GM23248 (cell line): ENCODE data around the gene RPL10A. TPM values are rescaled to one million over a fixed set of nuclear protein-coding genes. Genes with fewer than 3 reads are reported as not detected.
"Not testable (repeated sequence)": the region's sequence is repeated elsewhere in the genome, so short reads cannot be mapped to it uniquely, and the experiment has no call there.

ENCODE experiments used
- DNase-seq: peaks from one replicate; pipeline ENCODE4 v3.0.0-alpha.2; 2015
- H2AFZ ChIP-seq: fragments of 200-600 bp; sonication (generic); 2 replicates; pipeline ENCODE4 v1.6.1; 2016; ENCODE audit warnings: antibody characterized with exemption
- H3F3A ChIP-seq: fragments of 200-600 bp; sonication (generic); 2 replicates; pipeline ENCODE4 v1.6.1; 2016; ENCODE audit warnings: mild to moderate bottlenecking, antibody characterized with exemption, mixed run types; ENCODE audit not compliant: insufficient read depth
- H3K27ac ChIP-seq: fragments of 200-600 bp; sonication (generic); 2 replicates; pipeline ENCODE4 v1.5.1; 2016; ENCODE audit warnings: mild to moderate bottlenecking
- H3K27me3 ChIP-seq: fragments of 200-600 bp; sonication (generic); replicated peaks from 2 replicates; pipeline ENCODE4 v1.6.1; 2016; ENCODE audit warnings: mild to moderate bottlenecking; ENCODE audit not compliant: insufficient read depth
- H3K36me3 ChIP-seq: fragments of 200-600 bp; sonication (generic); 2 replicates; pipeline ENCODE4 v1.6.1; 2016; ENCODE audit warnings: low read depth, mild to moderate bottlenecking
- H3K4me1 ChIP-seq: fragments of 200-600 bp; sonication (generic); 2 replicates; pipeline ENCODE4 v1.6.1; 2016; ENCODE audit warnings: mild to moderate bottlenecking; ENCODE audit not compliant: insufficient read depth
- H3K4me2 ChIP-seq: fragments of 200-600 bp; sonication (generic); one replicate; pipeline ENCODE4 v1.6.1; 2016; ENCODE audit warnings: mild to moderate bottlenecking; ENCODE audit not compliant: unreplicated experiment
- H3K4me3 ChIP-seq: fragments of 200-600 bp; sonication (generic); 2 replicates; pipeline ENCODE4 v1.5.1; 2016; ENCODE audit warnings: mild to moderate bottlenecking
- H3K79me2 ChIP-seq: fragments of 200-600 bp; sonication (generic); 2 replicates; pipeline ENCODE4 v1.6.1; 2016; ENCODE audit warnings: mild to moderate bottlenecking; ENCODE audit not compliant: insufficient read depth
- H3K9ac ChIP-seq: fragments of 200-600 bp; sonication (generic); 2 replicates; pipeline ENCODE4 v1.6.1; 2016; ENCODE audit warnings: mild to moderate bottlenecking
- H3K9me2 ChIP-seq: fragments of 200-600 bp; sonication (generic); 2 replicates; pipeline ENCODE4 v1.6.1; 2016; ENCODE audit warnings: mixed run types, mild to moderate bottlenecking, moderate library complexity; ENCODE audit not compliant: insufficient read depth
- H3K9me3 ChIP-seq: fragments of 200-600 bp; sonication (generic); one replicate; pipeline ENCODE4 v1.6.1; 2017; ENCODE audit warnings: low read depth
- H4K20me1 ChIP-seq: fragments of 200-600 bp; sonication (generic); 2 replicates; pipeline ENCODE4 v1.6.0; 2016; ENCODE audit not compliant: insufficient read depth
- EZH2 ChIP-seq: fragments of 200-600 bp; sonication (generic); IDR thresholded peaks from 2 replicates; pipeline ENCODE4 v1.6.1; 2018; ENCODE audit warnings: antibody characterized with exemption, mild to moderate bottlenecking; ENCODE audit not compliant: insufficient read depth, poor library complexity, severe bottlenecking
- EZH2phosphoT487 ChIP-seq: fragments of 200-600 bp; sonication (generic); IDR thresholded peaks from 2 replicates; pipeline ENCODE4 v1.6.1; 2018; ENCODE audit warnings: antibody characterized with exemption, moderate library complexity, mild to moderate bottlenecking, low read depth; ENCODE audit not compliant: insufficient read depth
- WGBS, 2 experiments: methylation state at CpG; one replicate each; pipeline ENCODE4 v1.1.6; 2015 to 2017; ENCODE audit warnings: low lambda C conversion rate in 2 of 2, low coverage in 1 of 2; ENCODE audit errors: missing lambda C conversion rate in 2 of 2; 5-methylcytosine and 5-hydroxymethylcytosine counted together
- in situ Hi-C: fragments of 300-500 bp; cut with MboI; formaldehyde crosslinking; loops from 2 replicates; pipeline ENCODE4 v1.15.0; 2020
- polyA plus RNA-seq: library from polyadenylated mRNA; unstranded; fragments of >200 nt; fragmentation: Nextera tagmentation; extraction: Ambion mirVana; gene quantifications from 2 replicates; pipeline ENCODE4 v1.2.1, GENCODE V29; 2016
- total RNA-seq: library from RNA; depleted of rRNA; stranded (reverse); fragments of >200 nt; shearing (Covaris generic); gene quantifications from 2 replicates; pipeline ENCODE4 v1.2.3, GENCODE V29; 2014

Gene RPL10A
- total and polyA plus RNA-seq, 2 experiments from 2014 or later = 366 to 915 TPM

GRCh38 chr6:35429463-35429862, 38.7 kb upstream of the RPL10A start:
- DNase-seq = no peak
- H3K27me3 ChIP-seq = no peaks in the 10 kb centered on the region
- 96 to 100% methylated on average over 2 of the region's 2 CpGs for WGBS, 2 experiments
- no peak overlapping the region for H3K27ac ChIP-seq
- no peak for TF ChIP-seq EZH2phosphoT487
- TF ChIP-seq EZH2 = no peak
- no peaks in the 10 kb centered on the region; the same call in 1 of the 2 replicates for H3K79me2 ChIP-seq
- peaks cover 14% of the 10 kb centered on the region for H3F3A ChIP-seq
- H3K4me3 ChIP-seq = no peak overlapping the region
- no peaks in the 10 kb centered on the region for H3K9me3 ChIP-seq
- H3K4me1 ChIP-seq = peaks cover 42% of the 10 kb centered on the region
- H3K9me2 ChIP-seq = no peaks in the 10 kb centered on the region
- no peak overlapping the region for H2AFZ ChIP-seq
- H4K20me1 ChIP-seq = no peaks in the 10 kb centered on the region
- H3K9ac ChIP-seq = no peak overlapping the region
- H3K36me3 ChIP-seq = peaks cover 7% of the 10 kb centered on the region
- H3K4me2 ChIP-seq = no peak overlapping the region
- in situ Hi-C loops = no loop called here

DNA sequence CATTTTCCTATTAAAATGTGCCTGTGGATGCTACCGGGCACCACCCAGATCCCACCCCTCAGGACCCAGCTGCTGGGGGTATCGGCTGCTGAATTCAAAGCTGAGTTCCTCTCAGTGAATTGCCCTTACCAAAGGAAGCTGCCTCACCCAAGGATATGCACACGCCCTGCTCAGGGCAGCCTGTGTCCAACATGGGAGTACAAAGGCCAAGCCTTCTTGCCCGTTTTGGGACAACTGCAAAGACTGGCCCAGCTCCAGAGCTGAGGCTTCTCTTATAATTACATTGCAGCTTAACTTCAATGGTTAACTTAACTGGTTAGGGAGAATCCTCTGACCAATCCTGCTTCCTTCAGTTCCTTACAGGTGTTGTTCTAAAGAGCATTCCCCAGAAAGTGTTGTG, 35.9 kb upstream of the RPL10A start:
- Histone ChIP-seq H3F3A (peaks cover 4% of the 10 kb centered on the region), H3K9ac (no peak overlapping the region), H4K20me1 (no peaks in the 10 kb centered on the region), H3K36me3 (no peaks in the 10 kb centered on the region), H3K27me3 (no peaks in the 10 kb centered on the region), H2AFZ (no peak overlapping the region), H3K4me2 (no peak overlapping the region), H3K9me3 (no peaks in the 10 kb centered on the region), H3K9me2 (no peaks in the 10 kb centered on the region), H3K27ac (no peak overlapping the region), H3K4me1 (peaks cover 16% of the 10 kb centered on the region), H3K79me2 (no peaks in the 10 kb centered on the region), H3K4me3 (no peak overlapping the region)
- WGBS, 2 experiments = 54 to 60% methylated on average over 4 of the region's 4 CpGs
- TF ChIP-seq EZH2 (no peak), EZH2phosphoT487 (no peak)
- in situ Hi-C loops = no loop called here
- DNase-seq = no peak

DNA sequence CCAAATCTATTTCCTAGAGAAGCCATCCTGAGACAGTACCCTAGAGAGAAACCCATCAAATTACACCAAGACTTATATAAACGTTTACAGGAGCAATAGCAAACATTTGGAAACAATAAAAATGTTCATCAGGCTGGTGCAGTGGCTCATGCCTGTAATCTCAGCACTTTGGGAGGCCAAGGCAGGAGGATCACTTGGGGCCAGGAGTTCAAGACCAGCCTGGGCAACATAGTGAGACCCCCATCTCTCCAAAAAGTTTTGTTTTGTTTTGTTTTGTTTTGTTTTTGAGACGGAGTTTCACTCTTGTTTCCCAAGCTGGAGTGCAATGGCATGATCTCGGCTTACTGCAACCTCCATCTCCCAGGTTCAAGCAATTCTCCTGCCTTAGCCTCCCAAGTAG, 35.5 kb upstream of the RPL10A start:
- WGBS, 2 experiments = 63 to 68% methylated on average over 3 of the region's 3 CpGs
- not testable (repeated sequence) for H3K9me2 ChIP-seq

GRCh38 chr6:35435074-35435837, 32.9 kb upstream of the RPL10A start:
- Histone ChIP-seq H3K27ac (no peak overlapping the region), H3K9ac (no peak overlapping the region), H3K27me3 (no peaks in the 10 kb centered on the region), H3K9me2 (no peaks in the 10 kb centered on the region), H3K79me2 (no peaks in the 10 kb centered on the region), H3K4me3 (no peak overlapping the region), H4K20me1 (no peaks in the 10 kb centered on the region), H2AFZ (no peak overlapping the region), H3K36me3 (no peaks in the 10 kb centered on the region), H3F3A (peaks cover 2% of the 10 kb centered on the region), H3K4me2 (no peak overlapping the region), H3K9me3 (no peaks in the 10 kb centered on the region), H3K4me1 (no peaks in the 10 kb centered on the region)
- WGBS, 2 experiments = 86 to 87% methylated on average over 16 of the region's 16 CpGs
- DNase-seq = no peak
- in situ Hi-C loops = no loop called here
- TF ChIP-seq EZH2phosphoT487 (no peak), EZH2 (no peak)

More for the DNA sequence above, 35.5 kb upstream of the RPL10A start:
- DNase-seq, H2AFZ ChIP-seq, H3K9me3 ChIP-seq, H3K27ac ChIP-seq, H3K36me3 ChIP-seq, H3K79me2 ChIP-seq, H3K9ac ChIP-seq, H4K20me1 ChIP-seq, H3F3A ChIP-seq, H3K4me3 ChIP-seq, in situ Hi-C loops, H3K27me3 ChIP-seq, H3K4me2 ChIP-seq: not testable (repeated sequence)
- peaks cover 12% of the 10 kb centered on the region for H3K4me1 ChIP-seq
